GM19025 (cell line): Measurements from ENCODE around the gene C1orf50.
A peak's percentile ranks its signal among the peaks of the same experiment; 100 is the strongest.
"Not testable (repeated sequence)": the region's sequence is repeated elsewhere in the genome, so short reads cannot be mapped to it uniquely, and the experiment has no call there.

Experiments used
- ATAC-seq: cut with Tn5 transposase; IDR thresholded peaks from one replicate; pipeline ENCODE4 v1.9.1; 2021; ENCODE audit warnings: mild to moderate bottlenecking, low read depth, moderate library complexity; ENCODE audit not compliant: unreplicated experiment

Gene C1orf50

GRCh38 chr1:42793824-42794223 lies 26.8 kb downstream of the C1orf50 start:
- no peak for ATAC-seq

GRCh38 chr1:42797414-42797813 lies 30.4 kb downstream of the C1orf50 start:
- ATAC-seq, result no peak

GRCh38 chr1:42797979-42798378 lies 30.9 kb downstream of the C1orf50 start:
- no peak for ATAC-seq

GRCh38 chr1:42801832-42802473 lies 34.9 kb downstream of the C1orf50 start:
- ATAC-seq, result no peak

- ATAC-seq, result no peak
Observed at GRCh38 chr1:42806171-42806570, 39.1 kb downstream of the C1orf50 start.

GRCh38 chr1:42806593-42806992 lies 39.5 kb downstream of the C1orf50 start:
- no peak for ATAC-seq

- ATAC-seq, result no peak
Observed at GRCh38 chr1:42807056-42807668, 40.1 kb downstream of the C1orf50 start.

GRCh38 chr1:42814815-42815214 lies 47.8 kb downstream of the C1orf50 start:
- ATAC-seq, result not testable (repeated sequence)

GRCh38 chr1:42815941-42816584 lies 49.0 kb downstream of the C1orf50 start:
- no peak for ATAC-seq

- peak; percentile 85 for ATAC-seq
Observed at GRCh38 chr1:42816585-42817439, 49.8 kb downstream of the C1orf50 start, which contains the start of the genes ERMAP and SVBP. Gene ERMAP, plus strand, starts transcription at chr1:42817122. Its CDS starts 13,327 bp downstream, at chr1:42830449. Gene SVBP, minus strand, starts transcription at chr1:42817397. Its CDS starts 853 bp downstream, at chr1:42816544.

GRCh38 chr1:42817440-42817767 lies 50.4 kb downstream of the C1orf50 start:
- ATAC-seq, result no peak

GRCh38 chr1:42817976-42818375 lies 50.9 kb downstream of the C1orf50 start:
- no peak for ATAC-seq

- ATAC-seq, result no peak
Observed at GRCh38 chr1:42820813-42821212, 53.8 kb downstream of the C1orf50 start.

GRCh38 chr1:42821690-42822089 lies 54.6 kb downstream of the C1orf50 start:
- ATAC-seq, result no peak

GRCh38 chr1:42822800-42823392 lies 55.8 kb downstream of the C1orf50 start:
- ATAC-seq, result no peak

GRCh38 chr1:42824481-42825035 lies 57.5 kb downstream of the C1orf50 start:
- no peak for ATAC-seq

- no peak for ATAC-seq
Observed at GRCh38 chr1:42825036-42825851, 58.2 kb downstream of the C1orf50 start.
